ENCODE results near the gene OGFR.

Gene OGFR

GRCh38 chr20:62802026-62802712 is 2.5 kb upstream of the OGFR start:
- DNase-seq, result no peak

GRCh38 chr20:62804021-62804626 is 511 bp upstream of the OGFR start:
- peak; percentile 29 to 31 for DNase-seq

DNA sequence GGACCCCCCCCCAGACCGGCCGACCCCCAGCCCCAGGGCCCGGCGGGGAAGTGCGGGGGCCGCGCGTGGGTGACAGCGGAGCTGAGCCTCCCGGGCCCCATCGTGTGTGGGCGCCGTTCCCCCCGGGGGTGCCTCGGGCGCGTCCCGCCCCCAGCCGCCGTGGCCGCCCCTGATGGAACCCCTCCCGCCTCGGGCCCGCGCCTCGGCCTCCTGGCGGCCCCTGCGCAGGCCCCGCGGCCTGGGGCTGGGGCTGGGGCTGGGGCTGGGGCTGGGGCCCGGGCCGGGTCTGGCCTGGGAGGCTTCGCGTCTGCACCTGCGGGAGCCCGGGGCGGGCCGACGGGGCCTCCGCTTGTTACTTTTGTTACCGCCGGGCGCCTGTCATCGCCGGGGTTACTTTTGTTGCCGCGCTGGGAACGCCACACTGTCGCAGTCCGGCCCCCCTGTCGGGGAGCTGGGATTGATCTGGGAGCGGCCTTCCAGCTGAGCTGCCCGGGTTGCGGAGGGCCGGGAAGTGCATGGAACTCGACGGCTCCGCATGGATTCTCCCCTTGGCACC is 598 bp downstream of the OGFR start:
- DNase-seq, result no peak

GRCh38 chr20:62805711-62806382 is 1.2 kb downstream of the OGFR start:
- peak in 1 of 2 donors; percentile 48 for DNase-seq

DNA sequence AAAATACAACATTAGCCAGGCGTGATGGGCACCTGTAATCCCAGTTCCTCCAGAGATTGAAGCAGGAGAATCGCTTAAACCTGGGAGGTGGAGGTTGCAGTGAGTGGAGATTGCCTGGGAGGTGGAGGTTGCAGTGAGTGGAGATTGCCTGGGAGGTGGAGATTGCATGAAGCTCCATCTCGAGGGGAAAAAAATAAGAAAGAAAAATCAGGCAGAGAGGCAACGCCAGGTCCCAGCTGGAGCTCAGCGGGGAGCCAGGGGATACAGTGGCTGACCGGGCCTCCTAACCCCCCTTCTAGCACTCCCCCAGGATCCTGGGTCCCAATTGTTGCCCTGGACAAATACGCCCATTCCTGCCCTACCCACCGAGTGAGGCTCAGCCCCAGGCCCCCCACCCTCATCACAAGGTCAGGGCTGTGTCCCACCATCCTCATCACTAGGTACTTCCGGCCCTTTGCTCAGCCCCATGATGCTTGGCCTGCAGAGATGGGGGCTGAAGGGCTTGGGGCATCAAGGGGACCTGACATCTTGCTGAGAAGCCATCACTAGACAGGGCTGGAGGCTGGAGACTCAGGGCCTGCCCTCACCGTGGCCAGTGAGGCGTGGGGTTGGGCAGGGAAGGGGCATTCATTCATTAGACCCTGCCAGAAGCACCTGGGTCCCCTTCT is 1.9 kb downstream of the OGFR start:
- DNase-seq, result no peak

DNA sequence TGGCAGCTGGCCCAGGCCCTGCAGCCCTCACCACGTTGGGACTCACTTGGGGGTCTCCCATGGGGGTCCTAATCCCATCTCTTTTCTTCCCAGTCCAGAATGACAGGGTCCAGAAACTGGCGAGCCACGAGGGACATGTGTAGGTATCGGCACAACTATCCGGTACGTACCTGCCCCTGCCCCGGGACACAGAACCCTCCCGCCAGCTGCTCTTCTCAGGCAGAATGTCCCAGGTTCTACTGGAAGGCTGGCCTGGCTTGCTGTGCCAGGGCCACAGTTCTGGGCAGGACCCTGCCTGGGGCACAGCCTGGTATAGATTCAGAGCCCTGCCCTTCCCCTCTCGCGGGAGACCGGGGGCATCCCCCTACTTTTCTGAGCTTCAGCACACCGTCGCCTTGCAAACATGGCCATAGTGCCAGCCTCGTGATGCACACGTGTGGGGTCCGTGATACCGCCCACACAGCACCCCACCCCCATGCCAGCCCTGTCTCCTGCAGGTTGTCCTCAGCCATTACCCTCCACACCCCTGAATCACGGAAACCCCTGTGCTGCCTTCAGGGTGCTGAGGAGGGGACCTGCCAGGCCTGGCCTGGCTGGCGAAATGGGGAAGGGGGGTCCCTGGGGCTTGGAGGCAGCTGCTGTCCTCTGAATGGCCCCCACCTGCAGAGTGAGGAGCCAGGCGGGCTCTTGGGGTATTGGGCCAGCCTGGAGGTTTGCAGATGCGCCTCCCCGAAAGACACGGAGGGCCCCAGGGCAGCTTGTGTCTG is 3.0 kb downstream of the OGFR start:
- DNase-seq, result no peak

- peak; percentile 71 to 78 for DNase-seq
These were observed 3.7 kb downstream of the OGFR start for GRCh38 chr20:62808211-62808865.

GRCh38 chr20:62809530-62810428 is 5.1 kb downstream of the OGFR start:
- no peak for DNase-seq

- DNase-seq, result no peak
These were observed 6.7 kb downstream of the OGFR start for GRCh38 chr20:62811320-62811719.

- DNase-seq, result no peak
These were observed 7.1 kb downstream of the OGFR start for GRCh38 chr20:62811720-62812119.

GRCh38 chr20:62812181-62812906 is 7.7 kb downstream of the OGFR start:
- DNase-seq, result no peak

DNA sequence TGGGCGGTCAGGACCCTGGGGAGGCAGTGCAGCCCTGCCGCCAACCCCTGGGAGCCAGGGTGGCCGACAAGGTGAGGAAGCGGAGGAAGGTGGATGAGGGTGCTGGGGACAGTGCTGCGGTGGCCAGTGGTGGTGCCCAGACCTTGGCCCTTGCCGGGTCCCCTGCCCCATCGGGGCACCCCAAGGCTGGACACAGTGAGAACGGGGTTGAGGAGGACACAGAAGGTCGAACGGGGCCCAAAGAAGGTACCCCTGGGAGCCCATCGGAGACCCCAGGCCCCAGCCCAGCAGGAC is 8.2 kb downstream of the OGFR start:
- no peak for DNase-seq

GRCh38 chr20:62813588-62813987 is 9.0 kb downstream of the OGFR start:
- DNase-seq, result no peak

DNA sequence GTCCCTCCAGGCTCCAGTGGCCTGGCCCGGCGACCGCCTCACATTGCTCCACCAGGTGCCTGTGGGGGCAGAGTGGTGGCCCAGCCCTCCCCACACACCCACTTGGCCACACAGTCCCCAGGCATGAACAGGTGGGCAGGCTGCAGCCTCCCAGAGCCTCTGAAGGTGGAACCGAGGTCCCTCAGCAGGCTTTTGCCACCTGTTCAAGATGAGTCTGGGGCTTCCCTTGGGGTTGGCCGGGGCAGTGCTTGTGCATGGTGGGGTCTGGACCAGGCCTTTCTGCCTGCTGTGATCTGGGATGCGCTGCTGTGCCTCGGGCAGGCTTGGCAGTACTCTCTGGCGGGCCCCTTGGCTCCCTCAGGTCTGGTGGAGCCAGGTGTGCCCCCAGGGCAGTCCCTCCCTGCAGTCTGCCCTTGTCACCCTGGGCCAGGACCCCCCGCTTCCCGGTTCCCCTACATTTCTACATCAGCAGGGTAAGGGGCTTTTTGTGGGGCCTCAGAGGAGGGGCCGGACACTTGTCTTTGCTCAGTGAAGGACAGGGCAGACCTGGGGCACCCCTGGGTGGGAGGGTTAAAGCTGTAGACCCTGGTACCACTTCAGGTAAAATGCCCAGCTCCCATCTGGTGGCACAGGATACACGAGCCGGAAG is 9.5 kb downstream of the OGFR start:
- no peak for DNase-seq

DNA sequence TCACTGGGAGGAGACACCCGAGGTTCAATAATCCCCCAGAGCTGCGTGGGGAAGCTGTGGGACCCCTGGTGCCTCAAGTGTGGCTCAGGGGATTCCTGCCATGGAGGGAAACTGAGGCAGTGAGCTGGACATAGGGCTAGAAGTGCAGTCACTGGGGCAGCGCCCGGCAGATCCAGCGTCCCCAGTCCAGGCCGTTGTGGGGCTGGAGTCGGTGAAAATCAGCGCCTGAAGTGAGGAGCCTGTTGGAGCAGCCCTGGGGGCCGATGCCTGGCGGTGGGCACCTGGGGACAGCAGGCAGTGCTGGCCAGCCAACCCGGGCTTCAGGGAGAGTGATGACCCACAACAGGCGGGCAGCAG is 10.1 kb downstream of the OGFR start:
- DNase-seq, result no peak

GRCh38 chr20:62815066-62815991 is 10.7 kb downstream of the OGFR start:
- DNase-seq, result no peak

DNA sequence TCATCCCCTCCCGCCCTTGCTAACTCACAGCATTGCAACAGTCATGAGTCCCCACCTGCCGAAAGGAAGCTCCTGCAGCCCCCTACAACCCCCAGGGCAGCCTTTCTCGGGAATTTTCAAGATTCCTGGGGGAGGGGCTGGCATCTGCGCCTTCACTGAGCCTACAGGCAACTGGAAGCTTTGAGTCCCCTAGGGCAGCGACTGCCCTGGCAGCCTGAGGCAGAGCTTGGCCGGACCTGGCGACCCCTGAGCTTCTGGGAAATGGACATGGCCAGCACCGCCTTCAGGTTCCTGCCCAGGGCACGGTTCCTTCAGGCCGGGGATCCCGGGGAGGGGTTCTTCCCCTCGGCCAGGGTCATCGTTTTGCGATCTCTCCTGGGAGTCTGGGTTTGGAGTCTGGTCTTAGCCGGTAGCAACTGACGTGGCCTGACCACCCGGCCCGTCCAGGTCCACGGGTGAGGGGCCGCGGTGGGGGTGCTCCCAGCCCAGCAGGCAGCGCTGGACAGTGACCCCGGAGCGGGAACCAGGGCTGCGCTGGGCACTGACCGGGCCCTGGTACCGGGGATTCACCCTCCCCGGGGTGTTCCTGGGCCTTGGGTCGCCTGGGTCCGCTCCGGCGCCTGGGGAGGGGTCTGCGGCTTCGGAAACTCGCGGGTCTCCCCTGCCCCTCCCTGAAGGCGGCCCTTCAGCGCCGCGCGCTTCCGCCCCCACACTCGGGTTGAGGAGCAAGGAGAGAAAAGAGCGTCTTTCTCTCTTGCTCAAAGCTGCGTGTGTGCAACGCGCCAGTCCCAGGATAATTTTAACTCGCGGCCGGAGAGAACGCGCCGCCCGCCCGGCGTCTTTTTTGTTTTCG is 11.6 kb downstream of the OGFR start:
- DNase-seq, result no peak
